GM12878 (cell line): ENCODE data around the gene PPP1R37.

Experiments
- BACH1 ChIP-seq: fragments of 450-650 bp; IDR thresholded peaks from 2 replicates; pipeline ENCODE4 v1.6.1; 2017; ENCODE audit warnings: mild to moderate bottlenecking, borderline replicate concordance
- CHD2 ChIP-seq: IDR thresholded peaks from 2 replicates; pipeline ENCODE4 v1.6.1; 2011; ENCODE audit warnings: low read depth, low read length, improper control_type of control experiment, borderline replicate concordance
- EED ChIP-seq: sonication (generic); IDR thresholded peaks from 2 replicates; pipeline ENCODE4 v1.6.1; 2016; ENCODE audit warnings: antibody characterized with exemption, low read depth
- HCFC1 ChIP-seq: fragments of 150-350 bp; IDR thresholded peaks from 2 replicates; pipeline ENCODE4 v1.6.1; 2014; ENCODE audit warnings: low read length
- JUNB ChIP-seq: IDR thresholded peaks from 2 replicates; pipeline ENCODE4 v1.6.1; 2016; ENCODE audit warnings: antibody characterized with exemption, mild to moderate bottlenecking
- NFIC ChIP-seq: IDR thresholded peaks from 2 replicates; pipeline ENCODE4 v1.6.1; 2012; ENCODE audit warnings: low read depth, mild to moderate bottlenecking, inconsistent platforms, low read length, moderate library complexity
- NR2C2 ChIP-seq: IDR thresholded peaks from 2 replicates; pipeline ENCODE4 v1.6.1; 2011; ENCODE audit warnings: borderline replicate concordance, low read depth; ENCODE audit not compliant: control insufficient read depth, insufficient read length
- PML ChIP-seq: IDR thresholded peaks from 2 replicates; pipeline ENCODE4 v1.6.1; 2012; ENCODE audit warnings: low read length, inconsistent platforms
- POLR2A ChIP-seq: IDR thresholded peaks from 2 replicates; pipeline ENCODE4 v1.6.1; 2011; ENCODE audit warnings: low read depth, mild to moderate bottlenecking, low read length
- POLR2AphosphoS5 ChIP-seq: IDR thresholded peaks from 2 replicates; pipeline ENCODE4 v1.6.1; 2011; ENCODE audit warnings: mild to moderate bottlenecking, low read length, inconsistent platforms
- TAF1 ChIP-seq: IDR thresholded peaks from 2 replicates; pipeline ENCODE4 v1.6.1; 2011; ENCODE audit warnings: mild to moderate bottlenecking, low read depth, low read length, borderline replicate concordance
- TF ChIP-seq, protein P1 (sequence below), 3 experiments: IDR thresholded peaks in 2 of 3; conservative IDR thresholded peaks in 1 of 3; 2 replicates each; pipeline ENCODE4 v1.5.1; 2011; ENCODE audit warnings: low read depth in 3 of 3, low read length in 3 of 3, mild to moderate bottlenecking in 3 of 3, control low read depth in 2 of 3, moderate library complexity in 2 of 3, inconsistent platforms in 1 of 3, mixed read lengths in 1 of 3; ENCODE audit not compliant: control insufficient read depth in 2 of 3, insufficient read depth in 1 of 3; ENCODE audit errors: extremely low read depth in 1 of 3

DNA sequence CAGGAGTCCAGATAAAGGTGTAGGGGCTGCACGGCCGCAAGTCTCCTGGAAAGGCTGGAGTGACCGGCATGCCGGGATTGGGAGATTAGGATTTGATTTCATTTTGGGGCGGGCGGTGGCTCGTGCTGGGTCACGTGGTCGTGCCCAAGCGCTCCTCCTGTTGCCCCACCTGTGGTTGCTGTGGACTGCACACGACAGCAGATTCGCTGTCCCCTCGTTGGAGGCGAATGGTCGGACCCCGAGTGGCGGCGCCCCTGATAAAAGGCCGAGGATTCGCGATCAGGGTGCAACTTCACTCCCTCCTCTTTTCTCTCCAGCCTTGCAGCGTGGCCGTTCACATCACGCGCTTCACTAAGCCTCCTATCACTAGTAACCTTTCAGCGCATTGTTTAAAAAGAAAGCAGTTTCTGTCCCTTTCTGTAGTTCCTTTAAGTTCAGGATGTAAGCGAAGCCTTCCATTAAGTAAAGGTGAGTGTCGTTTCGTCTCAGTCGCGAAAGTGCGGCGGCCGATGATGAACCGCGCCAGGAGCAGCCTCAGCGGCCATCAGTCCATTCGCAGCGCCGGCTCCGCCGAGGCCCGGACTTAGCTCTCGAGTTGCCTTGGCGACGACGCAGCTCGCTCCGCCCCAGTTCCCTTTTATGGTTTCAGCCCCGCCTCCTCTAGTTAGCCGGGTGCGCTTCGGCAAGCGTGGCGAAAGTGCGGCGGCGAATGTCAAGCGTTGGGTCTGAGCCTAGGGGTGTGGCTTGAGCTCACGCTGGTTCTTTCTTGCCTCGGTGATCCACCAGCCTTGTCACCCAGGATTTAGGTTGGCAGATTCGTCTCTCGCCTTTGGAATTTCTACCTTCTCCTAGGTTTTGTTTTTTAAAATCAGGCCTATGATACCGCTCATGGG lies 1.7 kb upstream of the PPP1R37 start:
- TF ChIP-seq EED (no peak; the same call in 1 of the 2 replicates), POLR2AphosphoS5 (peak; percentile 87), HCFC1 (peak; percentile 63), BACH1 (no peak), CHD2 (no peak), POLR2A (peak; percentile 90), JUNB (no peak), NFIC (no peak), TAF1 (peak; percentile 42; the same call in 1 of the 2 replicates), NR2C2 (no peak), PML (peak; percentile 74)
- TF ChIP-seq, protein P1, sequence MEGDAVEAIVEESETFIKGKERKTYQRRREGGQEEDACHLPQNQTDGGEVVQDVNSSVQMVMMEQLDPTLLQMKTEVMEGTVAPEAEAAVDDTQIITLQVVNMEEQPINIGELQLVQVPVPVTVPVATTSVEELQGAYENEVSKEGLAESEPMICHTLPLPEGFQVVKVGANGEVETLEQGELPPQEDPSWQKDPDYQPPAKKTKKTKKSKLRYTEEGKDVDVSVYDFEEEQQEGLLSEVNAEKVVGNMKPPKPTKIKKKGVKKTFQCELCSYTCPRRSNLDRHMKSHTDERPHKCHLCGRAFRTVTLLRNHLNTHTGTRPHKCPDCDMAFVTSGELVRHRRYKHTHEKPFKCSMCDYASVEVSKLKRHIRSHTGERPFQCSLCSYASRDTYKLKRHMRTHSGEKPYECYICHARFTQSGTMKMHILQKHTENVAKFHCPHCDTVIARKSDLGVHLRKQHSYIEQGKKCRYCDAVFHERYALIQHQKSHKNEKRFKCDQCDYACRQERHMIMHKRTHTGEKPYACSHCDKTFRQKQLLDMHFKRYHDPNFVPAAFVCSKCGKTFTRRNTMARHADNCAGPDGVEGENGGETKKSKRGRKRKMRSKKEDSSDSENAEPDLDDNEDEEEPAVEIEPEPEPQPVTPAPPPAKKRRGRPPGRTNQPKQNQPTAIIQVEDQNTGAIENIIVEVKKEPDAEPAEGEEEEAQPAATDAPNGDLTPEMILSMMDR (IDR thresholded peaks at IDR 0.05 in 2 of 3, conservative IDR thresholded peaks at IDR 0.05 in 1 of 3; ENCODE audit: control insufficient read depth in 2 of 3, extremely low read depth in 1 of 3, insufficient read depth in 1 of 3, low read depth in 3 of 3, low read length in 3 of 3), result no peak
